Metanephros (tissue), 1 donor: ENCODE data around the gene MBIP. TPM values are rescaled to one million over a fixed set of nuclear protein-coding genes. Genes with fewer than 3 reads are reported as not detected.

Source experiments
- total RNA-seq: library from RNA; depleted of rRNA; stranded (reverse); fragments of >200 nt; gene quantifications from one replicate; pipeline ENCODE4 v1.2.3, GENCODE V29; 2014

Gene MBIP, protein sequence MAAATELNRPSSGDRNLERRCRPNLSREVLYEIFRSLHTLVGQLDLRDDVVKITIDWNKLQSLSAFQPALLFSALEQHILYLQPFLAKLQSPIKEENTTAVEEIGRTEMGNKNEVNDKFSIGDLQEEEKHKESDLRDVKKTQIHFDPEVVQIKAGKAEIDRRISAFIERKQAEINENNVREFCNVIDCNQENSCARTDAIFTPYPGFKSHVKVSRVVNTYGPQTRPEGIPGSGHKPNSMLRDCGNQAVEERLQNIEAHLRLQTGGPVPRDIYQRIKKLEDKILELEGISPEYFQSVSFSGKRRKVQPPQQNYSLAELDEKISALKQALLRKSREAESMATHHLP
- total RNA-seq, result 26.3 TPM

DNA sequence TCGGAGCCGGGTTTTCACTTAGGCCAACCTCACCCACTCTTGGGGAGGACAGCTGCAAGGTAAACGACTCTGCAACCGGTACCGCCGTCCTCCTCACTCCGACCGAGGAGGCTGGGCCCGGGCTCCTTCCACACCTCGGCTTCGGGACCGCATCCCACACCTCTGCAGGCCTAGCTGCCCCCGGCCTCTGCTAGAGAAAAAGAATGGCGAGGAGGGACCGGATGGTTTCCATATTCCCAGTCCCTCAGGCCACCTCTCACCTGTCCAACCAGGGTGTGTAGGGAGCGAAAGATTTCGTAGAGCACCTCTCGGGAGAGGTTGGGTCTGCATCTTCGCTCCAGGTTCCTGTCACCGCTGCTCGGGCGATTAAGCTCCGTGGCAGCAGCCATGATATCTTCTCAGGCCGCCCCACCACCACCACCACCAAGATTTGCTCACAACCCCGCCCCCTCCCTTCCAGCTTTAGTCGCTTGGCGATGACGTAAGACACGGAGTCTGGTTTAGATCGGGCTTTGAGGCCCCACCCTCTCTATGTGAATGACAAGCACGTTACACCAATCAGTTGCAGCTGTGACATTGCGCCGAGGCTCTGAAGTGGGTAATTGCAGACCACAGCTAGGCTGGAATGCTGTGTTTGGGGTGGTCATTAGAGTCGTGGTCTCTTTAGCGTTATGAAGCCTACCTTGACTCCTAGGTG lies at the start of gene MBIP:
MBIP (minus strand) TSS at position 438 of the 697 bp plus-strand sequence; CDS start at position 389, 49 bp downstream.

Other genes starting within 250 kb of the MBIP start
- not detected for gene PTCSC3, start 143.9 kb downstream of the MBIP start, total RNA-seq
- not detected for gene NKX2-1, start 199.6 kb upstream of the MBIP start, total RNA-seq